Right atrium auricular region (tissue), 2 donors: Measurements from ENCODE around the gene SPRED3. TPM values are rescaled to one million over a fixed set of nuclear protein-coding genes. Genes with fewer than 3 reads are reported as not detected.
"Not testable (repeated sequence)": the region's sequence is repeated elsewhere in the genome, so short reads cannot be mapped to it uniquely, and the experiment has no call there.

Source experiments
- DNase-seq: peaks from one replicate; pipeline ENCODE4 v3.0.0-alpha.2; 2019; ENCODE audit warnings: low spot score
- H3K27ac ChIP-seq, 2 donors: fragments of 200-600 bp; sonication (generic); 1 replicate in 1 of 2; 2 replicates in 1 of 2; pipeline ENCODE4 v1.5.1; 2016 to 2019
- H3K27me3 ChIP-seq, 2 donors: fragments of 200-600 bp; sonication (generic); one replicate each; pipeline versions ENCODE4 v1.5.1 to v1.6.0; 2017 to 2019
- H3K36me3 ChIP-seq: fragments of 200-600 bp; sonication (generic); one replicate; pipeline ENCODE4 v1.5.1; 2016
- H3K4me1 ChIP-seq, 2 donors: fragments of 200-600 bp; sonication (generic); one replicate each; pipeline versions ENCODE4 v1.5.1 to v1.6.0; 2017 to 2019
- H3K4me3 ChIP-seq, 2 donors: fragments of 200-600 bp; sonication (generic); 1 replicate in 1 of 2; 2 replicates in 1 of 2; pipeline ENCODE4 v1.5.1; 2017 to 2019; ENCODE audit warnings: mild to moderate bottlenecking in 1 of 2, moderate library complexity in 1 of 2
- H3K9me3 ChIP-seq, 2 donors: fragments of 200-600 bp; sonication (generic); one replicate each; pipeline ENCODE4 v1.5.1; 2019
- CTCF ChIP-seq, 2 donors: fragments of 200-600 bp; sonication (generic); IDR thresholded peaks; one replicate each; pipeline ENCODE4 v1.5.1; 2019; ENCODE audit warnings: antibody characterized with exemption in 2 of 2
- total RNA-seq, 2 donors: library from RNA; depleted of rRNA; stranded (reverse); fragments of >200 nt; gene quantifications; one replicate each; pipeline ENCODE4 v1.1.0, GENCODE V29; 2016

SPRED3 gene
- total RNA-seq, 2 donors from 2014 or later = 0.56 to 0.67 TPM

GRCh38 chr19:38360839-38361631 lies 27.5 kb upstream of the SPRED3 start:
- no peaks in the 10 kb centered on the region for H3K27me3 ChIP-seq

GRCh38 chr19:38361633-38362075 lies 26.8 kb upstream of the SPRED3 start:
- peak overlapping the region; percentile 43 to 64 for H3K4me3 ChIP-seq
- no peaks in the 10 kb centered on the region for H3K27me3 ChIP-seq
- peak; percentile 65 for DNase-seq
- peak overlapping the region in 1 of 2 donors; percentile 32 for H3K27ac ChIP-seq
- H3K9me3 ChIP-seq = no peaks in the 10 kb centered on the region
- H3K36me3 ChIP-seq = no peaks in the 10 kb centered on the region
- TF ChIP-seq CTCF (IDR thresholded peaks at IDR 0.05) = no peak
- peaks cover 0 to 21% of the 10 kb centered on the region in 2 donors for H3K4me1 ChIP-seq

More at GRCh38 chr19:38360839-38361631, 27.5 kb upstream of the SPRED3 start:
- peaks cover 0 to 21% of the 10 kb centered on the region in 2 donors for H3K4me1 ChIP-seq
- H3K27ac ChIP-seq = no peak overlapping the region
- H3K36me3 ChIP-seq = no peaks in the 10 kb centered on the region
- no peaks in the 10 kb centered on the region for H3K9me3 ChIP-seq
- peak overlapping the region; percentile 43 to 64 for H3K4me3 ChIP-seq
- TF ChIP-seq CTCF (IDR thresholded peaks at IDR 0.05) = no peak
- no peak for DNase-seq

GRCh38 chr19:38362076-38362945 lies 26.2 kb upstream of the SPRED3 start:
- Histone ChIP-seq H3K27ac (peak overlapping the region; percentile 9 to 32), H3K4me1 (peaks cover 0 to 21% of the 10 kb centered on the region in 2 donors), H3K9me3 (no peaks in the 10 kb centered on the region), H3K27me3 (no peaks in the 10 kb centered on the region), H3K4me3 (peak overlapping the region; percentile 43 to 64), H3K36me3 (no peaks in the 10 kb centered on the region)
- no peak for TF ChIP-seq CTCF (IDR thresholded peaks at IDR 0.05)
- peak; percentile 70 for DNase-seq

- peak overlapping the region in 1 of 2 donors; percentile 64 for H3K4me3 ChIP-seq
- not testable (repeated sequence) for H3K27ac ChIP-seq, H3K27me3 ChIP-seq, H3K36me3 ChIP-seq, H3K9me3 ChIP-seq, DNase-seq
- peaks cover 0 to 21% of the 10 kb centered on the region in 2 donors for H3K4me1 ChIP-seq
Observed at GRCh38 chr19:38362946-38363688, 25.4 kb upstream of the SPRED3 start.

GRCh38 chr19:38367041-38367440 lies 21.5 kb upstream of the SPRED3 start:
- Histone ChIP-seq H3K4me3 (no peak overlapping the region), H3K27ac (no peak overlapping the region), H3K9me3 (no peaks in the 10 kb centered on the region), H3K36me3 (no peaks in the 10 kb centered on the region), H3K27me3 (no peaks in the 10 kb centered on the region), H3K4me1 (peaks cover 0 to 10% of the 10 kb centered on the region in 2 donors)
- no peak for TF ChIP-seq CTCF (IDR thresholded peaks at IDR 0.05)
- DNase-seq = no peak
